GM18861 (cell line): ENCODE measurements around the gene AGRP.
"Not testable (repeated sequence)": the region's sequence is repeated elsewhere in the genome, so short reads cannot be mapped to it uniquely, and the experiment has no call there.

Experiments used
- ATAC-seq: cut with Tn5 transposase; IDR thresholded peaks from one replicate; pipeline ENCODE4 v1.9.1; 2021; ENCODE audit not compliant: unreplicated experiment

Gene AGRP

GRCh38 chr16:67504031-67505021, 21.0 kb upstream of the AGRP start:
- ATAC-seq: peak; percentile 80

DNA sequence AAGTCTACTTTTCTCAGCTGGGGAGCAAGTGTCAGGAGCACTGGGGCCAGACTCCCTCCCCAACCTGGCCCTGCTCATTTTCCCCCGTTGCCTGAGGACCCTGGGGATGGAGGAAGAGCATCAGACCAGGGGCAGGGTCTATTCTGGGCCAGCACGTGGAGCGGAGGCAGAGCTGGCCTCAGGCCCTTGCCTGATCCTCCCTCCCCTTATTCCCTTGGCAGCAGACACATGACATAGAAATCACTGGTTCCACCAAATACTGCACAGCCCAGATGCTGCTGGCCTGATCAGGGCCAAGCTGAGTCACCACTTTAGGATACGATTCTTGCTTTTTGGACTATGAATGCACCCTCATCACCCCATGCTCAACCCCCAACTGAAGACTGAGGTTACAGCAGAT, 15.8 kb upstream of the AGRP start:
- no peak for ATAC-seq

DNA sequence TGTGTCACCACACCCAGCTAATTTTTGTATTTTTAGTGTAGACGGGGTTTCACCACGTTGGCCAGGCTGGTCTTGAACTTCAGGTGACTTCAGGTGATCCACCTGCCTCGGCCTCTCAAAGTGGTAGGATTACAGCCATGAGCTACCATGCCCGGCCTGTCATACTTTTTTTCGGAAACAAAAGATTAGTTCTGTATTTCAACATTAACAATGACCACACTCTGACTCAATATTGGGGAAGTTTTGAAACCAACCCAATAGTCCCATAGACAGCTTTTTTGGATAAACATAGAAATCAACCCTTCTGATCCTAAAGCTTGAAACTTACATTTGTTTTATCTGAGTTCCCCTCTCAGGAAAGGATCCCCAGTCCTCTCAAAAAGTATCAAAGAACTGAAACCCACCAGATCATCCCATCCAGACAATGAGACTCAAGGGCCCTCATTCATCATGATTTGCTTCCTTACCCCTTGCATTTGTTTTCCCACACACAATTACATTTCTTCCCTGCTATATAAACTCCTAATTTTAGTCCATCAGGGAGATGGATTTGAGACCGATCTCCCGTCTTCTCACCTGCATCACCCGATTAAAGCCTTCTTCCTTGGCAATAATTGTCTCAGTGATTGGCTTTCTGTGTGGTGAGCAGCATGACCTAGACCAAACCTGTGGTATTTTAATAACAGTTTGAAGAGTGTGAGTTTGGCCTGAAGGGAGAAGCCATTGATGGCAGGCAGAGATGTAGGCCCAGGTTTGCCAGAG, 7.2 kb upstream of the AGRP start:
- ATAC-seq: no peak

- ATAC-seq: no peak
Observed at GRCh38 chr16:67489401-67490083, 6.2 kb upstream of the AGRP start.

DNA sequence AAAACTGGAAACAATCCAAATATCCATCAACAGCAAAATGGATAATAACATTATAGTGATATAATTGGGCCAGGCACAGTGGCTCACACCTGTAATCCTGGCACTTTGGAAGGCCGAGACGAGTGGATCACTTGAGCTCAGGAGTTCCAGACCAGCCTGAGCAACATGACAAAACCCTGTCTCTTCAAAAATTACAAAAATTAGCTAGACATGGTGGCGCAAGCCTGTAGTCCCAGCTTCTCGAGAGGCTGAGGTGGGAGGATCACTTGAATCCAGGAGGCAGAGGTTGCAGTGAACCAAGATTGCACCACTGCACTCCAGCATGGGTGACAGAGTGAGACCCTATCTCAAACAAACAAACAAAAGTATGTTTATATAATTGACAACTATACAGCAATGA, 4.2 kb upstream of the AGRP start:
- not testable (repeated sequence) for ATAC-seq

DNA sequence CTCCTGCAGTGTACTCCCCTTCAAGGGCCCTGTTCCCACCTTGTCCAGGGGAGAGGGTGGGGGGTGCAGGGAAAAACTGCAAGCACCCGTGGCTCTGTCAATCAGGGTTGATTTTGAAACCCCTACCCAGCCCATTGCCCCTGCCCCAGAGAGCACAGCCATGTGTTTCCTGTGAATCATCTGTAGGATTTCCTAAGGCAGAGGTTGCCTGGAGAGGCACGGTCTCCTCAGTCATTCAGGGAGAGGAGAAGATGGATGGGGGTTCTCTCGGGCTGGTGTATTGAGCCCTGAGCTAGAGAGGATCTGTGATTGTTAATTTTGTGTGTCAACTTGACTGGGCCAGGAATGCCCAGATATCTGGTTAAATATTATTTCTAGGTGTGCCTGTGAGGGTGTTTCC, 3.5 kb upstream of the AGRP start:
- ATAC-seq: no peak

DNA sequence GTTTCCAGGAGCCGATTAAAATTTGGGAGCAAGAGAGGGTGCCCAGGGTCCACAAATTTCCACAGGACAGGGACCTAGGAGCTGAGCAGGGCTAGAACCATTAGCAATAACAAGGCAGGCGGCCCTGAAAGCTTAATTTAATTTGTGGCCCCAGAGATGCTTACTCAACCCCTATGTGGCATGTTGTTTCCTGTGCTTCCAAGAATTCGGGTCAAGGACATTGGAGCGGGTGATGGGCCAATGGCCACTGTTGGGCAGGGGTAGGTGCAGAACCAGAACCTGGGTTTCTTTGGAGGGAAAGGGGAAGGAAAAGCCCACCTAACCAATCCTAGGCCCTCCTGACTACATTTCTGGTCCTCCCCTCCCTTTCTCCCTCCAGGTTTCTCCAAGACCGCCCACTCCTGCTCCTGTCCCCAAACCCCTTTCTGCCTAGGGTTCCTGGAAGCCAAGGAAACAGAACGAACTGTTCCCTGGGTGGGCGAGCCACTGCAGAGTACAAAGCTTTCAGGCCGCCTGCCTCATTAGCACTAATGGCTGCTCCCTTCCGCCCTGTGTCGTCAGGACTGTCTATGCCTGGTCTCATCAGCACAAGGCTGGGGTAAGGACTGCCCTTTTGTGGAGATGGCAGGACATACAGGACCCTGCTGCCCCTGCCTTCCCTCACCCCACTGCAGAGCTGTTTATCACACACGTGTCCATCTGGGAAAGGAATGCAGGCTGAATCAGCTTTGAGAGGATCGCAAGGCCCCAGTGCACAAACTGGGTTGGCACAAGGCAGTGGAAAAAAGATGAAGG, 581 bp upstream of the AGRP start:
- ATAC-seq: no peak

DNA sequence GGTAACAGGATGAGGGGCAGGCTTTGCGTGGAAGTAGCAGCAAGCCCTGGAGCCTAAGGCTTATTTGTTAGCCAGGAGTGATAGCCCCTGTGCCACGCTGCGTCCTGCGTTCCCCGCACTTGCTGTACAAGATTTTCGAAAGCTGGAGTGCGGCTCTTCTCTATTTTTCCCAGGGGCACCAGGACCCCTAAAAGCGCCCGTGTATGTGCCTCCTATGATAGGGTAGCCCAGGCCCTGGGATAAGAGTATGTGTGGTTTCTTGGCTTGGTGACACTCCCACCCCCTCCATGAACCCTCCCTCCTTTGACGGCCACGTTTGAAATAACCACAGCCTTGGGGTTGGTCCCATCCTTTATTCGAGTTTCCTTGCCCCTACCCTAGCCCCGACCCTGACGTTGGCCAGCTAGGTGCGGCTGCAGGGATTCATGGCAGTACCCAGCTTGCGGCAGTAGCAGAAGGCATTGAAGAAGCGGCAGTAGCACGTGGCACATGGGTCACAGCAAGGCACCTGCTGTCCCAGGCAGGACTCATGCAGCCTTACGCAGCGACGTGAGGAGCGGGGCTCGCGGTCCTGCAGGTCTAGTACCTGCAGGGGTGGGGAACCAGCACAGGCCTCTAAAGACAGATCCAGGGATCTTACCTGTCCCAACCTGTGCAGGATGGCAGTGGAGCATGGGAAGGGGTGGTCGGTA, 968 bp downstream of the AGRP start:
- ATAC-seq: no peak

DNA sequence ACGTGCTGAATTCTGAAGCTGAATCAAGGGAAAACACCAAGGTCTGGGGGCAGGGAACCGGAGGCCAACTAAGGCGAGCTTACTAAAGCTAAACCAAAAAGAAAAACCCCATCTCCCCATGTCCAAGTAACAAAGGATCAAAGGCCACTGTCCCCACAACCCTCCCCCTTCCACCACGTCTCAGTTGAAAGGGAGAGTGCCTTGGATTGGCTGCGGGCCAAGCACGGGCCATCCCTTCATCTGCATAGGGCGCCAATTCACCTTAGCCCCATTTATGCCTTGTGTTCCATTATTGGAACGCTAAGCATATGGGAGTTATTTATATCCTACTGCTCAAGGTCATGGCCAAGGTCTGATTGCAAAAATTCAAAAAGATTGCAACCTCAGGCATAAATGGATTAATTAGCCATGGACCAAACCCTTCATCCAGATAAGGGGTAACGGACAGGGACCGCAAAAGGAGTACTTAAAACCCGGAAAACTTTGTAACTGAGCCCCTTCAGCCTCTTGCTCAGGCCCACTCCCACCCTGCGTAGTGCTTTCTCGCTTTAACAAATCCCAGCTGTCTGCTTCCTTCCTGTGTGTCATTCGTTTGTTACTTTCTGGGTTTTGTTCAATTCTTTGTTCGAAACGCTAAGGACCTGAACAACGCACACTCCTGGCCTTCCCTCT, 1.6 kb downstream of the AGRP start:
- no peak for ATAC-seq

DNA sequence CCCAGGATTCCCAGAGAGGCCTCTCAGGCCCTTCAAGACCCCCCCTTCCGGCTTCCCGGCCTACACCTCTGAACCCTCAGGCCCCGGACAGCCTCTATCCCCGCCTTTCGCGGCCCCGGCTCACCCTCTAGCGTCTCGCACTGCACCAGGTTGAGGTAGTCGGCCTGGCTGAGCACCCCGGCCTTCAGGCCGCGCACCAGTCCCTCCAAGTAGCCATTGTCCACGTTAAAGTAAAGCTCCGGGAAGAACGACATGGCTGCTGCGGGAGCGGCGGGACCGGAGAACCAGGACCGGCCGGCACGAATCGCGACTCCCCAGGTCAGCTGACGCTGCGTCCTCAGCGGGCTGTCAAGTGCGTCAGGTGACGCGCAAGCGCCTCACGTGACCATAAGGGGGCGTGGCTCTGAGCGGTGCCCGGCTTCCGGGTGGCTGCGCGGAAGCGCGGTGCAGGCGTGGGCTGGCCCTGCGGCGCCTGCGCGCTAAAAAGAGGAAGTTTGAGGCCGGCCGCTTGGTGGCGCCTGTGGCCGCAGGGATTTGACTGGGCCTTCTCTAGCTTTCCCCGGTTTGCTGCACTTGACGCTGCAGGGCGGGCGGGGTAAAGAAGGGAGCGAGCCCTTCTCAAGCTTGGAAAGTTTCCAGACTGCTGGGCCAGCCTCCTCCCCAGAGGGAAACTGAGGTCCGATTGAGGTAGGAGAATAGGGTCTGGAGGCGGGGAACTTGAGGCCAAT, 2.4 kb downstream of the AGRP start, which contains the start of gene ATP6V0D1:
TSS of gene ATP6V0D1 (minus strand) at position 325 of the 728 bp plus-strand sequence. CDS start at position 254, 71 bp downstream.
- ATAC-seq: peak; percentile 74

DNA sequence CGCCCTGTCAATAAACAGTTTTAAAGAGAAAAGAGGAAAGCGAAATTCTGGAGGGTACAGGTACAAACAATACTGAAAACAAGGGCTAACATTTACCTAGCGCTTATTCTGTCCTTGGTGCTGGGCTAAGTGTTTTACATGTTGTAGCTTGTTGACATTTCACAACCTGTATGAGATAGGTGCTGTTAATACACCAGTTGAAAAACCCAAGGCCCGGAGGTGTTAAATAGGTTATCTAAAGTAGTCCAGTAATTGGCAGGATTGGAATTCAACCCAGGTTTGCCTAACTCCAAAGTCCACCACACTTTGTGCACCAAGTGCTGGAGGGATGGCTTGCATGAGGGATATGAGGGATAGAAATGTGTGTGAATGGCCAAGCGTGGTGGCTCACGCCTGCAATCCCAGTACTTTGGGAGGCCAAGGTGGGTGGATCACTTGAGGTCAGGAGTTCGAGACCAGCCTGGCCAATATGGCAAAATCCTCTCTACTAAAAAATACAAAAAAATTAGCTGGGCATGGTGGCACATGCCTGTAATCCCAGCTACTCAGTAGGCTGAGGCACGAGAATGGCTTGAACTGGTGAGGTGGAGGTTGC, 5.3 kb downstream of the AGRP start:
- ATAC-seq: no peak

DNA sequence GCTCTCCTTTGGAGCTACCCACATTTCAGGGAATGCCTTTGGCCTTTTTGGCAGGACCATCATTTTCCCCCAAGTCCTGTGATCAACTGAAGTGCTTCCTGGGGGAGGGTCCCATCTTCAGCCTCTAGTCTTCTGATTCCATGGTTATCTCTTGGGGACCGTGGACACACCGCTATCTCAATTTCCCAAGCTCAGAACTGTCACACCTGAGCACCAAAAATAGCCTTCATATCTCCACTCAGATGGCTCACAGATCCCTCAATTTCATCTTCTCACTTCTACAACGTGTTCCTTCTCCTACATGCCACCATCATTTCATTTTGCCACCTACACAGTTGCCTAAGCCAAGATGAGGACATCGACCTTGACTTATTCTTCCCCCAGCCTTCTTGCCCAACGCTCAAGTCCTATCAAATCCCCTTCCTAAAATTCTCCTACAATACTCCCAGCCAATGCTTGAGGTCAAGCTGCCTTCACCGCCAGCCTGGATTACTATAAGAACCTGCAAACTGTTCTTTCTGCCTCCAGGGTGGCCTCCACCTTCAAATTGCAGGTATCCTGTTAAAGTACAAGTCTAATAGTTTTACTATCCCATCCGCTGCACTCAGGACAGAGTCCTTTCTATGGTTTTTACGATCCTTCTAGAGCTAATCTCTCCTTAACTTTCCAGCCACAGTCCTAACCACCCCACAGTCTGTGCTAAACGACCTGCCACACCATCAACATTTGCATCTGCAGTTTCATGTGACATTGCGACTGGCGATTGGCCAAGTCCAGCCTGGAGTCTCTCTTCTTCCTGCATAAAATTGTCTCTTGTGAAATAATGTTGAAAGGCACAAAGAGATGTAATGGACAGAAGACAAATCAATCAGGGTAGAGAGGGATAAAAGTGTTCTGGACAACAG, 8.5 kb downstream of the AGRP start:
- no peak for ATAC-seq

- no peak for ATAC-seq
Observed at GRCh38 chr16:67471758-67472384, 11.5 kb downstream of the AGRP start.

DNA sequence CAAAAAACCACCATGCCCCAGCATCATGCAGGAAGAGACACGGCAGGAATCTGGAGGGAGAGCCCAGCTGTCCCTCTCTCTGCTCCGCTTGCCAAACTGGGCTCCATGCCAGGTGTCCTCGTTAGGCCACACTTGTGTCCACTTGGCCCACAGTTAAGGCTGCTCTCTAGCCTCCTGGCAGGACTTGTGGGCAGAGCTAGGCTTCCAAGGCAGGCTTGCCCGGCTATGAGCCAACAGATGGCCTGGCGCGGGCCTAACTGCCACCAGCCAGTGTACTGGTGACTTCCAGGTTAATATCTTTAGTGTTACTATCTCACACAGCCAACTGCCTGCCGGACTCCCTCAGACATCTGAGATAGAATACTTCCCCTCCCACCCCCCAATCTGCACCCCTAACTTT, 13.0 kb downstream of the AGRP start:
- ATAC-seq: no peak

DNA sequence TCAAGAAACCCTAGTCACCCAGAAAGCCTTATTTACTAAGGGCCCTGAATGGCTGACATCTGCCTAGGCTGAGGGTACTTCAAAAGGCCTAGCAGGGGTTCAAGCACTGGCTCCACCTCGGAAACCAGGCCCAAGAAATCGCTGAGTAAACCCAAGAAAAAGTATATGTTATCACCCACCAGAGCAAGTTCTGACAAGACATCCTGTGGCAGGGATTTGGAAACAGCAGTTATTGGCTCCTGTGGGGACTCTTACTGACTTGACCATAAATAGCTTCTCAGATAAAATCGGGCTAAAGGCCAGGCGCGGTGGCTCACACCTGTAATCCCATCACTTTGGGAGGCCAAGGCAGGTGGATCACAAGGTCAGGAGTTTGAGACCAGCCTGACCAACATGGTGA, 14.6 kb downstream of the AGRP start:
- ATAC-seq: no peak

GRCh38 chr16:67466581-67466980, 16.8 kb downstream of the AGRP start:
- no peak for ATAC-seq

GRCh38 chr16:67464565-67464964, 18.8 kb downstream of the AGRP start:
- no peak for ATAC-seq
